Smooth muscle cell (in vitro differentiated cells): Measurements from ENCODE around the gene OR4B1. TPM values are rescaled to one million over a fixed set of nuclear protein-coding genes. Genes with fewer than 3 reads are reported as not detected.

Source experiments
- DNase-seq: peaks from one replicate; lab custom pipeline; 2025; ENCODE audit not compliant: unreplicated experiment; lab: John Stamatoyannopoulos, UW
- H2AFZ ChIP-seq: fragments of 200-600 bp; sonication (generic); 2 replicates; pipeline ENCODE4 v1.6.0; 2016; ENCODE audit warnings: antibody characterized with exemption, low read depth, mild to moderate bottlenecking
- H3F3A ChIP-seq: fragments of 200-600 bp; sonication (generic); 2 replicates; pipeline ENCODE4 v1.6.0; 2017; ENCODE audit warnings: antibody characterized with exemption, low read depth
- H3K27ac ChIP-seq: fragments of 200-600 bp; sonication (generic); 2 replicates; pipeline ENCODE4 v1.5.1; 2016; ENCODE audit warnings: low read depth, mild to moderate bottlenecking
- H3K27me3 ChIP-seq: fragments of 200-600 bp; sonication (generic); 2 replicates; pipeline ENCODE4 v1.6.1; 2016; ENCODE audit warnings: low read depth, mild to moderate bottlenecking
- H3K36me3 ChIP-seq: fragments of 200-600 bp; sonication (generic); 2 replicates; pipeline ENCODE4 v1.5.1; 2016; ENCODE audit warnings: low read depth
- H3K4me1 ChIP-seq: fragments of 200-600 bp; sonication (generic); 2 replicates; pipeline ENCODE4 v1.5.1; 2016; ENCODE audit warnings: low read depth
- H3K4me2 ChIP-seq: fragments of 200-600 bp; sonication (generic); 2 replicates; pipeline ENCODE4 v1.6.0; 2016; ENCODE audit warnings: mild to moderate bottlenecking
- H3K4me3 ChIP-seq: fragments of 200-600 bp; sonication (generic); 2 replicates; pipeline ENCODE4 v1.5.1; 2016; ENCODE audit warnings: mild to moderate bottlenecking
- H3K79me2 ChIP-seq: fragments of 200-600 bp; sonication (generic); 2 replicates; pipeline ENCODE4 v1.6.0; 2016; ENCODE audit warnings: low read depth, mild to moderate bottlenecking
- H3K9ac ChIP-seq: fragments of 200-600 bp; sonication (generic); 2 replicates; pipeline ENCODE4 v1.6.0; 2016; ENCODE audit warnings: low read depth
- H3K9me3 ChIP-seq: fragments of 200-600 bp; sonication (generic); replicated peaks from 2 replicates; pipeline ENCODE4 v1.5.1; 2016; ENCODE audit warnings: low read depth
- H4K20me1 ChIP-seq: fragments of 200-600 bp; sonication (generic); 2 replicates; pipeline ENCODE4 v1.6.0; 2016; ENCODE audit warnings: low read depth
- CTCF ChIP-seq: fragments of 200-600 bp; sonication (generic); IDR thresholded peaks from 2 replicates; pipeline ENCODE4 v1.5.1; 2017; ENCODE audit warnings: borderline replicate concordance, mild to moderate bottlenecking, antibody characterized with exemption; ENCODE audit not compliant: insufficient read depth, poor library complexity, severe bottlenecking
- WGBS: methylation state at CpG from one replicate; pipeline ENCODE4 v1.1.7; 2016; ENCODE audit warnings: low lambda C conversion rate; 5-methylcytosine and 5-hydroxymethylcytosine counted together
- polyA plus RNA-seq: library from polyadenylated mRNA; unstranded; fragments of >200 nt; fragmentation: Nextera tagmentation; extraction: Ambion mirVana; gene quantifications from 2 replicates; pipeline ENCODE4 v1.2.1, GENCODE V29; 2016
- total RNA-seq: library from RNA; depleted of rRNA; stranded (reverse); fragments of >200 nt; gene quantifications from 2 replicates; pipeline ENCODE4 v1.2.3, GENCODE V29; 2014

The OR4B1 gene
- total and polyA plus RNA-seq, 2 experiments from 2014 or later = not detected

DNA sequence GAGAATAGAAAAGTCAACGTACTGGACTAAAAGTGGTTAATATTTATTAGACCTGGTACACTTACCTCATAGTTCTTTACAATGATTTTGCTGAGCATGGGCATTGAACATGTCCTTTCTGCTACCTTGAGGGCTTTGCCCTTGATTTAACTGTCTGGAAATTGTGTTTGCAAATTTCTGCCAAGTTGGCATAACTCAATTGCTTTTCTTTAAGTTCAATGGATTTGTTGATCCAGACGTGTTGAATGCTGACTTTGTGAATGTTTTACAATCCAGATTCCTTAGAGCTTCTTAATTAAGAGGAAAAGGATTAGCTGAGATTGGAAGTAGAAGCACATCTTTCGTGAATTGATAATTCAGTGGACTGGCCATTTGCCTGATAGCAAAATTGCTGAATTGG, 21.1 kb downstream of the OR4B1 start:
- Histone ChIP-seq H3K4me2 (no peak overlapping the region), H3K36me3 (no peaks in the 10 kb centered on the region), H3K27ac (no peak overlapping the region), H3F3A (no peaks in the 10 kb centered on the region), H3K9ac (no peak overlapping the region), H3K9me3 (peaks cover 8% of the 10 kb centered on the region), H3K4me3 (no peak overlapping the region), H4K20me1 (no peaks in the 10 kb centered on the region), H3K79me2 (no peaks in the 10 kb centered on the region), H3K27me3 (no peaks in the 10 kb centered on the region), H3K4me1 (no peaks in the 10 kb centered on the region), H2AFZ (no peak overlapping the region)
- DNase-seq = no peak
- 50% methylated on average over 3 of the region's 3 CpGs for WGBS
- no peak for TF ChIP-seq CTCF

GRCh38 chr11:48242501-48242900, 25.9 kb downstream of the OR4B1 start:
- H2AFZ ChIP-seq = no peak overlapping the region
- H3K9me3 ChIP-seq = peaks cover 9% of the 10 kb centered on the region
- no peaks in the 10 kb centered on the region for H4K20me1 ChIP-seq
- no peaks in the 10 kb centered on the region for H3K4me1 ChIP-seq
- no peaks in the 10 kb centered on the region for H3K27me3 ChIP-seq
- no peak for TF ChIP-seq CTCF
- H3K79me2 ChIP-seq = no peaks in the 10 kb centered on the region
- no peak overlapping the region for H3K9ac ChIP-seq
- DNase-seq = no peak
- H3K27ac ChIP-seq = no peak overlapping the region
- H3K4me2 ChIP-seq = no peak overlapping the region
- no peaks in the 10 kb centered on the region for H3F3A ChIP-seq
- H3K4me3 ChIP-seq = no peak overlapping the region
- no peaks in the 10 kb centered on the region for H3K36me3 ChIP-seq
- 69% methylated on average over 3 of the region's 3 CpGs for WGBS

GRCh38 chr11:48244804-48245203, 28.2 kb downstream of the OR4B1 start, which contains the start of gene OR4X2:
OR4X2 (plus strand) TSS chr11:48245104; CDS start chr11:48245104, 0 bp downstream.
- no peak for DNase-seq
- Histone ChIP-seq H3K9ac (no peak within 1 kb of the TSS), H3K27ac (no peak within 1 kb of the TSS), H3K9me3 (peaks cover 17% of the 10 kb centered on the region), H3K4me2 (no peak within 1 kb of the TSS), H3K79me2 (no peaks in the 10 kb centered on the region), H3K4me3 (no peak within 1 kb of the TSS), H3K36me3 (no peaks in the 10 kb centered on the region), H3K27me3 (no peaks in the 10 kb centered on the region), H3K4me1 (no peaks in the 10 kb centered on the region), H2AFZ (no peak within 1 kb of the TSS), H4K20me1 (no peaks in the 10 kb centered on the region), H3F3A (no peaks in the 10 kb centered on the region)
- no peak for TF ChIP-seq CTCF

DNA sequence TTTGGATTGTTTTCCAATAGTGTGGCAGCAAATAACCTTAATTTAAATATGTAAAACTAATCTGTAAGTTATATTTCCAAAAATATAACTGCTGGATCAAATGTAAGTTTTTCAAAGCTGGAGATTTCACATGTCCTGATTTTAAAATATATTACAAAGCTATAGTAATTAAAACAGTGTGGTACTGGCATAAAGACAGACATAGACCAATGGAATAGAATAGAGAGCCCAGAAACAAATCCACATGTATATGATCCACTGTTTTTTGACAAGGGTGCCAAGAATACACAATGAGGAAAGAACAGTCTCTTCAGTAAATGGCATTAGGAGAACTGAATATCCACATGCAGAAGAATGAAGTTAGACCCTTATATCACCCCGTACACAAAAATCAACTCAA, 32.3 kb downstream of the OR4B1 start:
- no peaks in the 10 kb centered on the region for H3K27me3 ChIP-seq
- H3K4me1 ChIP-seq = no peaks in the 10 kb centered on the region
- no peak overlapping the region for H3K9ac ChIP-seq
- H3K36me3 ChIP-seq = no peaks in the 10 kb centered on the region
- no peak overlapping the region for H3K4me2 ChIP-seq
- H3F3A ChIP-seq = no peaks in the 10 kb centered on the region
- H3K4me3 ChIP-seq = no peak overlapping the region
- no peak overlapping the region for H3K27ac ChIP-seq
- no peaks in the 10 kb centered on the region for H3K79me2 ChIP-seq
- H2AFZ ChIP-seq = no peak overlapping the region
- H4K20me1 ChIP-seq = no peaks in the 10 kb centered on the region
- peaks cover 15% of the 10 kb centered on the region for H3K9me3 ChIP-seq
- no peak for TF ChIP-seq CTCF
- no peak for DNase-seq
- 91% methylated on average over 1 of the region's 1 CpG for WGBS
